ENCODE data around the gene VAV2. TPM values are rescaled to one million over a fixed set of nuclear protein-coding genes. Genes with fewer than 3 reads are reported as not detected.

Gene VAV2
- total RNA-seq, 4 donors from 2014 or later, result 15.0 to 25.7 (median 20.5) TPM

GRCh38 chr9:133772581-133772980, 219.5 kb downstream of the VAV2 start:
- Histone ChIP-seq H3K36me3 (peaks cover 10 to 20% of the 10 kb centered on the region in 2 donors), H3K4me3 (replicated peaks in 1 of 3) (no peak overlapping the region), H3K4me1 (no peaks in the 10 kb centered on the region), H3K9me3 (no peaks in the 10 kb centered on the region), H3K27me3 (no peaks in the 10 kb centered on the region), H3K27ac (no peak overlapping the region)
- 88% methylated on average over 6 of the region's 7 CpGs; no CpG with 5 or more reads in 1 of the 2 donors for WGBS, 2 donors
- TF ChIP-seq CTCF (IDR thresholded peaks at IDR 0.05), result no peak
- no peak for TF ChIP-seq POLR2A (IDR thresholded peaks at IDR 0.05)
- intact Hi-C loops (cut with DNase I), result no loop called here
- no peak for DNase-seq

- WGBS, 2 donors, result 89 to 96% methylated on average over 25 to 26 of the region's 26 CpGs
- H3K4me1 ChIP-seq, result no peaks in the 10 kb centered on the region
- H3K4me3 ChIP-seq (replicated peaks in 1 of 3), result no peak overlapping the region
- peak in 1 of 2 donors; percentile 1 for DNase-seq
- TF ChIP-seq CTCF (IDR thresholded peaks at IDR 0.05) (no peak), POLR2A (IDR thresholded peaks at IDR 0.05) (no peak)
- no peaks in the 10 kb centered on the region for H3K9me3 ChIP-seq
- H3K36me3 ChIP-seq, result peaks cover 10 to 20% of the 10 kb centered on the region in 2 donors
- no peaks in the 10 kb centered on the region for H3K27me3 ChIP-seq
- intact Hi-C loops (cut with DNase I), result no loop called here
- H3K27ac ChIP-seq, result no peak overlapping the region
Observed at GRCh38 chr9:133771486-133772482, 220.3 kb downstream of the VAV2 start.

DNA sequence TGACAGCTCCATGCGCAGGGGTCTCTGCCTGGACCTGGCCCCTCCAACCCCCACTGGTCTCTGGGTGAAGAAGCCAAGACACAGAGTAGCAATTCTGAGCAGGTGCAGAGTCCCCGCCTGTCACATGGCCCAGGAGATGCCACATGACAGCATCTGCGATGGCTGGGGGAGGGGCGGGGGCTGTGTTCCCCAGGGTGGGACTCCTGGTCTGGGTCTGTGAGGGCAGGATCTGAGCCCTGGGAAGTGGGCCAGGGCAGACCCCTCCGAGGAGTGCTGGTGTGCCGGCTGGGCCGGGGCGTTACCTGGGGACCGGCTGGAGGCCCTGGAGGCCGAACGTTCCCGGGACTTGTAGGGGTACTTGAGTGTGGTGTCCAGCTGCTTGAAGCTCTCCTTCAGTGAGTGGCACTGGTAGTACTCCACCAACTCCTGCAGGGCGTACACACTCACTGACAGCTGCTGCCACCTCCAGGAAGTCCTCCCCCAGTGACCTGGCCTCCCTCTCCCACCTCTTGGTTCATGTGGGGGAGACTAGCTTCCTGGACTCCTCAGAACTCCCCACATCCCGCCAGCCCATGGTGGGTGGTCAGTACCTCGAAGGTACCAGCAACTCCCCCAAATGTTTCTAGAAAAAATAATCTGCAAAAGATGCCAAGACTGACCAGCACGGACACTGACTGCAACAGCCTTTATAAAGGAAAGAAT, 221.9 kb downstream of the VAV2 start:
- no peaks in the 10 kb centered on the region for H3K9me3 ChIP-seq
- no peak overlapping the region for H3K27ac ChIP-seq
- intact Hi-C loops (cut with DNase I), result no loop called here
- no peak for TF ChIP-seq POLR2A (IDR thresholded peaks at IDR 0.05)
- DNase-seq, result peak in 1 of 2 donors; percentile 2
- 84 to 96% methylated on average over 11 to 12 of the region's 16 CpGs for WGBS, 2 donors
- H3K4me1 ChIP-seq, result no peaks in the 10 kb centered on the region
- peaks cover 3 to 20% of the 10 kb centered on the region in 2 donors for H3K36me3 ChIP-seq
- no peaks in the 10 kb centered on the region for H3K27me3 ChIP-seq
- H3K4me3 ChIP-seq (replicated peaks in 1 of 3), result no peak overlapping the region

GRCh38 chr9:133769511-133770075, 222.5 kb downstream of the VAV2 start:
- 81 to 85% methylated on average over 11 to 16 of the region's 17 CpGs for WGBS, 2 donors
- TF ChIP-seq POLR2A (IDR thresholded peaks at IDR 0.05) (no peak), CTCF (IDR thresholded peaks at IDR 0.05) (no peak)
- DNase-seq, result peak in 1 of 2 donors; percentile 2

DNA sequence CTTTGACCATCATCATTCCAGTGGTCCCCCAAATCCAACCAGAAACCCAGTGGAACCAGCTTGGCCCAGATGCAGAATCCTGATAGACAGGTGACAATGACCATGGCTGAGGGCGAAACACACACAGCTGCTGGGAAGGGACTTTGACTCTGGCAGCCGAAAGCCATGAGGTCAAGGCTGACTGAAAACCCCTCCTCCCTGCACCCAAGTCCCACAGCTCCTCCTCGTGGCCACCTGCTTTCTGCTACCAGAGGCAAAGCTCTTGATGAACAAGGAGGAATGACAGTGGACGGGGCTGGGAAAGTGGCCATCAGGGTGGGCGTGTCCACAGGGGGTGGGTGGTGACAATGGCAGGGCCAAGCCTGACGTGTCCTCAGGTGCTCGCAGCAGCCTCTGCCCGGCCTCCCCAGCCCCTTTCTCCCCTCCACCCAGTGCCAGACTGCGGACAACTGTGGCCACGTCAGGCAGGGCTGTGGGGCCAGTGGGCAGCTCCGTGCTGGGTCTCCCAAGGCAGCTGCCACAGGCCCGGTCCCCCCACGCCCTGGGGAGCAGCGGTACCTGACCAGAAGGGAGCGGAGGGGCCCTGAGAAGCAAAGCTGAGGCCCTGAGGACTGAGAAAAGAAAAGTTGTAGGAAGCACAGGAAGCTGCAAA, 223.1 kb downstream of the VAV2 start:
- intact Hi-C loops (cut with DNase I), result no loop called here
- Histone ChIP-seq H3K4me1 (no peaks in the 10 kb centered on the region), H3K27ac (no peak overlapping the region), H3K36me3 (peaks cover 0 to 12% of the 10 kb centered on the region in 2 donors), H3K4me3 (replicated peaks in 1 of 3) (no peak overlapping the region), H3K9me3 (no peaks in the 10 kb centered on the region), H3K27me3 (no peaks in the 10 kb centered on the region)
- TF ChIP-seq CTCF (IDR thresholded peaks at IDR 0.05), result peak in 4 of 6 experiments; percentile 40 to 76 (median 66)
- no peak for TF ChIP-seq POLR2A (IDR thresholded peaks at IDR 0.05)
- peak; percentile 87 to 93 for DNase-seq
- 62 to 67% methylated on average over 10 to 12 of the region's 15 CpGs for WGBS, 2 donors

More at GRCh38 chr9:133769511-133770075, 222.5 kb downstream of the VAV2 start:
- intact Hi-C loops (cut with DNase I), result no loop called here
- no peaks in the 10 kb centered on the region for H3K4me1 ChIP-seq
- no peak overlapping the region for H3K4me3 ChIP-seq (replicated peaks in 1 of 3)
- H3K9me3 ChIP-seq, result no peaks in the 10 kb centered on the region
- no peaks in the 10 kb centered on the region for H3K27me3 ChIP-seq
- H3K36me3 ChIP-seq, result peaks cover 3 to 18% of the 10 kb centered on the region in 2 donors
- no peak overlapping the region for H3K27ac ChIP-seq
